GM12864 (cell line): ENCODE results near the gene BRME1.
"Not testable (repeated sequence)": the region's sequence is repeated elsewhere in the genome, so short reads cannot be mapped to it uniquely, and the experiment has no call there.

Source experiments
- DNase-seq: peaks from one replicate; pipeline ENCODE4 v3.0.0-alpha.2; 2011; ENCODE audit warnings: low read depth
- H3K4me3 ChIP-seq: 2 replicates; pipeline ENCODE4 v1.5.1; 2011; ENCODE audit warnings: mild to moderate bottlenecking, low read depth, low read length, control low read depth
- TF ChIP-seq, protein P1 (sequence below): IDR thresholded peaks from 2 replicates; pipeline ENCODE4 v1.5.1; 2011; ENCODE audit warnings: low read depth, mild to moderate bottlenecking, moderate library complexity, low read length, control low read depth, inconsistent platforms; ENCODE audit errors: missing control alignments

BRME1 gene

DNA sequence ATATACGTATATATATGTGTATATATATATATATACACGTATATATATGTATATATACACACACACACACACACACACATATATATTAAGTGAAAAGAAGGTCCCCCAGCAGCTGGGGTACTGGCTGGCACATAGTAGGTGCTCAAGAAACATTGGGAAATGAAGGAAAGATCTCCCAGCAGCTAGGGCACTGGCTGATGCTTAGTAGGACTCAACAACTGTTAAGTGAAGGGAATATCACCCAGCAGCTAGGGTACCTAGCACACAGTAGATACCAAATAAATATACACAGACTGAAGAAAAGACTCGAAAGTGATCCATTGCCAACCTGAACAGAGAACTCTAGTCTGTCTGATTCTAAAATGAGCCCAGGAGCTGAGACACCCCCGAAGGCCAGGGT, 20.1 kb upstream of the BRME1 start:
- TF ChIP-seq, protein P1, sequence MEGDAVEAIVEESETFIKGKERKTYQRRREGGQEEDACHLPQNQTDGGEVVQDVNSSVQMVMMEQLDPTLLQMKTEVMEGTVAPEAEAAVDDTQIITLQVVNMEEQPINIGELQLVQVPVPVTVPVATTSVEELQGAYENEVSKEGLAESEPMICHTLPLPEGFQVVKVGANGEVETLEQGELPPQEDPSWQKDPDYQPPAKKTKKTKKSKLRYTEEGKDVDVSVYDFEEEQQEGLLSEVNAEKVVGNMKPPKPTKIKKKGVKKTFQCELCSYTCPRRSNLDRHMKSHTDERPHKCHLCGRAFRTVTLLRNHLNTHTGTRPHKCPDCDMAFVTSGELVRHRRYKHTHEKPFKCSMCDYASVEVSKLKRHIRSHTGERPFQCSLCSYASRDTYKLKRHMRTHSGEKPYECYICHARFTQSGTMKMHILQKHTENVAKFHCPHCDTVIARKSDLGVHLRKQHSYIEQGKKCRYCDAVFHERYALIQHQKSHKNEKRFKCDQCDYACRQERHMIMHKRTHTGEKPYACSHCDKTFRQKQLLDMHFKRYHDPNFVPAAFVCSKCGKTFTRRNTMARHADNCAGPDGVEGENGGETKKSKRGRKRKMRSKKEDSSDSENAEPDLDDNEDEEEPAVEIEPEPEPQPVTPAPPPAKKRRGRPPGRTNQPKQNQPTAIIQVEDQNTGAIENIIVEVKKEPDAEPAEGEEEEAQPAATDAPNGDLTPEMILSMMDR: no peak
- H3K4me3 ChIP-seq: no peak overlapping the region
- no peak for DNase-seq

DNA sequence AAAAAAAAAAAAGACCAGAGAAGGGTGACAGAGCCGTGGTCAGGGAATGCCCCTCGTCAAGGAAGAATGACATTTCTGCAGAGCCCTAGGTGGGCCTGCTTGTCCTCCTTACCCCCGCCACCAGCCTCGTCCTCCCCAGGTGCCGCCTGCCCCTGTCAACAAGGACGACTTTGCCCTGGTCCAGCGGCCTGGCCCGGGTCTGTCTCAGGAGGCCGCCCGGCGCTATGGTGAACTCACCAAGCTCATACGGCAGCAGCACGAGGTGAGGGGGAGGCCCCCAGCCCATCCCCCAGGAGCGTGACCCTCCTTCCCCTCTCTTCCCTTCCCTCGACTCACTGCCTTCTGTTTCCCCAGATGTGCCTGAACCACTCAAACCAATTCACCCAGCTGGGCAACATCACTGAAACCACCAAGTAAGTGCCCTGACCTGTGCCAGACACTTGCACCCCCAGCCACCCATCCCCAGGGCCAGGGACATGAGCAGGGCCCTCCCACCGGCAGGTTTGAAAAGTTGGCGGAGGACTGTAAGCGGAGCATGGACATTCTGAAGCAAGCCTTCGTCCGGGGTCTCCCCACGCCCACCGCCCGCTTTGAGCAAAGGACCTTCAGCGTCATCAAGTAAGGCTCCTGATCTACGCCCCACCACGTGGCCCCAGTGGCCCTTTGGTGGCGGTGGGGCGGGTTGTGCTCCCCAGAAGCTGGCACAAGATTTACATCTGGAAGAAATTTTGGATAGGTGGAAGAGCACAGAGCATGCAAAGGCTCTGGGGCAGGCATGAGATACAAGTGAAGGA, 17.5 kb upstream of the BRME1 start:
- no peak for DNase-seq
- TF ChIP-seq, protein P1: no peak
- H3K4me3 ChIP-seq: no peak overlapping the region

DNA sequence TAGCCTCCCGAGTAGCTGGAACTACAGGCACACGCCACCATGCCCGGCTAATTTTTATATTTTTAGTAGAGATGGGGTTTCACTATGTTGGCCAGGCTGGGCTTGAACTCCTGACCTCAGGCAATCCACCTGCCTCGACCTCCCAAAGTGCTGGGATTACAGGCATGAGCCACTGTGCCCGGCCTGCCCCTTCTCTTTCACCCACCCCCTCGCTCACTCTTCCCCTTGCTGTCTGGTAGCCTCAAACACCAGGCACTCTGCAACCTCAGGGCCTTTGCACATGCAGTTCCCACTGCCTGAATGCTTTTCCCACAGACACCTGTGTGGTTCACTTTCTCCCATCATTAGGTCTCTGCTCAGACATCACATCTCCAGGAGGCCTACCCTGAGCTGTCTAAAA, 16.2 kb upstream of the BRME1 start:
- not testable (repeated sequence) for H3K4me3 ChIP-seq, DNase-seq

DNA sequence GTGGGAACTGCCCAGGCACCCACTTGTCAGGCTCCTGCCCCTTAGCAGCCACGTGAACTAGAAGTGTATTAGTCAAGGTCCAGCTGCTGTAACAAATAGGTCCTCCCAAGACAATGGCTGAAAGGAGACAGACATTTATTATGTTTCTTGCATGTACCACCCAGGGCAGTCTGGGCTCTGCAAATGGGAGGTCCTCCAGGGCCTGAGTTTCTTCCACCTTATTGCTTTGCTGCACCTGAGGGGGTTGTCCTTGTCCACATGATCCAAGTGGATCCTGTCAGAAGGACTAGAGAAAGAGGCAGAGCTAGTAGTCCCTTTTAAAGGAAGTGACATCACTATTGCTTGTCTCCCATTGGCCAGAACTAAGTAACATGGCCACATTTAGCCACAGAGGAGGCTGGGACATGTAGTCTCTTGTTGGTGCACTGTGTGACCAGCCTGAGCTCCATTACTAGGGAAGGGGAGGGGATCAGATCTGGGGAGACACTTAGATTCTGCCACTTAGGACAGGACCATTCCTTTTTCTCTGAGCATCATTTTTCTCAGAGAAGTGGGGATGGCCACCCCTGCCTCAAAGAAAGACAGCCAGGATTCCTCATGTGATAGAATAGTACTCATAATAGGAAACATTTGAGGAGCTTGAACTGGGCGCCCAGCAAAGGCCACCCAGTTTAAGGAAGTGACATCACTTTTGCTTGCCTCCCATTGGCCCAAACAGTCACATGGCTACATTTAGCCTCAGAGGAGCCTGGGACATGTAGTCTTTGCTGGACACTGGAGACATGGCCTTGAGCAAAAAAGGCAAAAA, 15.2 kb upstream of the BRME1 start:
- peak; percentile 33 for DNase-seq
- TF ChIP-seq, protein P1: no peak
- H3K4me3 ChIP-seq: no peak overlapping the region

DNA sequence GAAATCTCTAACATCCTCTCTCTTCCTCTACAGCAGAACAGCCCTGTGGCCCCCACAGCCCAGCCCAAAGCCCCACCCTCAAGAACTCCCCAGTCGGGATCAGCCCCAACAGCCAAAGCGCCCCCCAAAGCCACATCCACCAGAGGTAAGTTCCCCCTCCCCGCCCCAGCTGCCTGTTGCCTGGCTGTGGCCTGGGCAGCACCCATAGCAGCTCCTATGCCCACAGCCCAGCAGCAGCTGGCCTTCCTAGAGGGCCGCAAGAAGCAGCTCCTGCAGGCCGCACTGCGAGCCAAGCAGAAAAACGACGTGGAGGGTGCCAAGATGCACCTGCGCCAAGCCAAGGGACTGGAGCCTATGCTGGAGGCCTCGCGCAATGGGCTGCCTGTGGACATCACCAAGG, 14.6 kb upstream of the BRME1 start:
- DNase-seq: no peak
- no peak overlapping the region for H3K4me3 ChIP-seq
- TF ChIP-seq, protein P1: no peak

DNA sequence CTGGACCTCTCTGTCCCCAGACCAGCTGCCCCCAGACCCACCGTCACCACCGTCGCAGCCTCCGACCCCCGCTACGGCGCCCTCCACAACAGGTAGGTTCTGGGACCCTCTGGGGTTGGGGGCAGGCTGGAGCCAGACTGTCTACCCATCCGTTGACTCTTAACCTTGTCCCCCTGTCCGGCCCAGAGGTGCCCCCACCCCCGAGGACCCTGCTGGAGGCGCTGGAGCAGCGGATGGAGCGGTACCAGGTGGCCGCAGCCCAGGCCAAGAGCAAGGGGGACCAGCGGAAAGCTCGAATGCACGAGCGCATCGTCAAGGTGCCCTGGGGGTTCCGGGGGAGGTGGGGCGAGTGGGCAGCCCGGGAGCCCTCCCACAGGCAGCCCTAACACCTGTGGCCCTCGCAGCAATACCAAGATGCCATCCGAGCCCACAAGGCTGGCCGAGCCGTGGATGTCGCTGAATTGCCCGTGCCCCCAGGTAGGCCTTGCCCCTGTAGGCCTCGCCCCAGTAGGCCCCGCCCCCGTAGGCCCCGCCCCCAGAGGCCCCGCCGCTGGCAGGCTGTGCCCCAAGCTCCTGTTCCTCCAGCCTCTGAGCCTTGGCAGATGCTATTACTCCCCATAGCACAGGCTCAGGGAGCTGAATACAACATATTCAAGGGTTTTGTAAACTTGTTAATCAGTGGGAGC, 13.0 kb upstream of the BRME1 start:
- TF ChIP-seq, protein P1: no peak
- no peak for DNase-seq
- H3K4me3 ChIP-seq: no peak overlapping the region

DNA sequence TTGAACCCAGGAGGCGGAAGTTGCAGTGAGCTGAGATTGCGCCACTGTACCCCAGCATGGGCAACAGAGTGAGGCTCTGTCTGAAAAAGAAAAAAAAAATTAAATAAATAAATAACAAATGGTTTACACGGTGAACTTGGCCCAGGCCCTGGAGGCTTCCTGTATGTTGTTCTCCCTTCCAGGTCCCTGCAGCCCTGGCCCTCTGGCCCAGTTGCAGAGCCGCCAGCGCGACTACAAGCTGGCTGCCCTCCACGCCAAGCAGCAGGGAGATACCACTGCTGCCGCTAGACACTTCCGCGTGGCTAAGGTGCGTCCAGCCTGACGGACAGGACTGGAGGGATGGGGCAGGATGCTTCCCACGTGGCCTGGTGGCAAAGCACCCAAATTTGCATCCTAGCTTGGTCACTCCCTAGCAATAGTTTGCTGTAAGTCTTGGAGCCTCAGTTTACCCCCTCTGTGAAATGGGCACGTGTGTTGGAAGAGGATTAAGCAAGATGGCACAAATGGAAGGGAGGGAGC, 12.0 kb upstream of the BRME1 start:
- DNase-seq: no peak
- no peak overlapping the region for H3K4me3 ChIP-seq
- TF ChIP-seq, protein P1: no peak
